Testis (tissue), 3 donors: ENCODE data around the gene INPP4A. TPM values are rescaled to one million over a fixed set of nuclear protein-coding genes. Genes with fewer than 3 reads are reported as not detected.

ENCODE experiments used
- DNase-seq: peaks from one replicate; pipeline ENCODE4 v3.0.0-alpha.2; 2019
- H3K27ac ChIP-seq, 2 donors: fragments of 200-600 bp; sonication (generic); one replicate each; pipeline ENCODE4 v1.5.1; 2019
- H3K27me3 ChIP-seq: fragments of 200-600 bp; sonication (generic); one replicate; pipeline ENCODE4 v1.5.1; 2019
- H3K36me3 ChIP-seq: fragments of 200-600 bp; sonication (generic); one replicate; pipeline ENCODE4 v1.5.1; 2017; ENCODE audit warnings: low read depth; ENCODE audit errors: missing control alignments
- H3K4me1 ChIP-seq: fragments of 200-600 bp; sonication (generic); one replicate; pipeline ENCODE4 v1.5.1; 2019
- H3K4me3 ChIP-seq, 2 donors: fragments of 200-600 bp; sonication (generic); one replicate each; pipeline ENCODE4 v1.5.1; 2017 to 2019
- H3K9me3 ChIP-seq: fragments of 200-600 bp; sonication (generic); one replicate; pipeline ENCODE4 v1.5.1; 2017
- POLR2A ChIP-seq: fragments of 450-650 bp; IDR thresholded peaks from one replicate; pipeline ENCODE4 v1.6.1; 2017; ENCODE audit warnings: antibody characterized with exemption, mild to moderate bottlenecking, moderate library complexity
- WGBS, 2 donors: methylation state at CpG; one replicate each; pipeline ENCODE4 v1.1.5; 2018; 5-methylcytosine and 5-hydroxymethylcytosine counted together
- intact Hi-C: fragments of 100-400 bp; cut with DNase I; formaldehyde crosslinking; loops from one replicate; pipeline ENCODE4 v1.15.1; 2023; ENCODE audit warnings: low total_unique reads
- polyA plus RNA-seq: library from polyadenylated mRNA; stranded (reverse); fragments of 350-450 nt; fragmentation: Illumina TruSeq; extraction: RNeasy Lipid Tissue Mini Kit (QIAGEN cat#74804); gene quantifications from one replicate; pipeline ENCODE4 v1.2.3, GENCODE V29; 2014; ENCODE audit warnings: low read depth, low replicate concordance; ENCODE audit not compliant: insufficient read depth
- total RNA-seq, 2 donors: library from RNA; depleted of rRNA; stranded (reverse); fragments of >200 nt; gene quantifications; one replicate each; pipeline ENCODE4 v1.2.3, GENCODE V29; 2016
- TF ChIP-seq, protein P1 (sequence below), 3 experiments: fragments of 450-650 bp in 2 of 3; fragments of 200-600 bp in 1 of 3; sonication (generic) in 1 of 3; IDR thresholded peaks; one replicate each; pipeline ENCODE4 v1.5.1; 2016 to 2019; ENCODE audit warnings: antibody characterized with exemption in 3 of 3, mild to moderate bottlenecking in 2 of 3, moderate library complexity in 1 of 3

INPP4A gene
- total and polyA plus RNA-seq, 3 donors from 2014 or later, result 13.3 to 42.9 (median 35.6) TPM

- no peaks in the 10 kb centered on the region for H3K4me1 ChIP-seq
- 85 to 93% methylated on average over 6 of the region's 6 CpGs for WGBS, 2 donors
- no peaks in the 10 kb centered on the region for H3K36me3 ChIP-seq
- intact Hi-C loops, result no loop called here
- TF ChIP-seq, protein P1, sequence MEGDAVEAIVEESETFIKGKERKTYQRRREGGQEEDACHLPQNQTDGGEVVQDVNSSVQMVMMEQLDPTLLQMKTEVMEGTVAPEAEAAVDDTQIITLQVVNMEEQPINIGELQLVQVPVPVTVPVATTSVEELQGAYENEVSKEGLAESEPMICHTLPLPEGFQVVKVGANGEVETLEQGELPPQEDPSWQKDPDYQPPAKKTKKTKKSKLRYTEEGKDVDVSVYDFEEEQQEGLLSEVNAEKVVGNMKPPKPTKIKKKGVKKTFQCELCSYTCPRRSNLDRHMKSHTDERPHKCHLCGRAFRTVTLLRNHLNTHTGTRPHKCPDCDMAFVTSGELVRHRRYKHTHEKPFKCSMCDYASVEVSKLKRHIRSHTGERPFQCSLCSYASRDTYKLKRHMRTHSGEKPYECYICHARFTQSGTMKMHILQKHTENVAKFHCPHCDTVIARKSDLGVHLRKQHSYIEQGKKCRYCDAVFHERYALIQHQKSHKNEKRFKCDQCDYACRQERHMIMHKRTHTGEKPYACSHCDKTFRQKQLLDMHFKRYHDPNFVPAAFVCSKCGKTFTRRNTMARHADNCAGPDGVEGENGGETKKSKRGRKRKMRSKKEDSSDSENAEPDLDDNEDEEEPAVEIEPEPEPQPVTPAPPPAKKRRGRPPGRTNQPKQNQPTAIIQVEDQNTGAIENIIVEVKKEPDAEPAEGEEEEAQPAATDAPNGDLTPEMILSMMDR (IDR thresholded peaks at IDR 0.05), result no peak
- TF ChIP-seq POLR2A, result no peak
- DNase-seq, result no peak
- H3K27ac ChIP-seq, result no peak overlapping the region
- no peaks in the 10 kb centered on the region for H3K27me3 ChIP-seq
- H3K9me3 ChIP-seq, result no peaks in the 10 kb centered on the region
- no peak overlapping the region for H3K4me3 ChIP-seq
These were observed 106.7 kb downstream of the INPP4A start for GRCh38 chr2:98551316-98551715.

- WGBS, 2 donors, result 81 to 99% methylated on average over 3 to 7 of the region's 7 CpGs
- H3K27ac ChIP-seq, result no peak overlapping the region
- no peak overlapping the region for H3K4me3 ChIP-seq
- H3K36me3 ChIP-seq, result no peaks in the 10 kb centered on the region
- H3K27me3 ChIP-seq, result no peaks in the 10 kb centered on the region
- no peaks in the 10 kb centered on the region for H3K9me3 ChIP-seq
- intact Hi-C loops, result no loop called here
- H3K4me1 ChIP-seq, result no peaks in the 10 kb centered on the region
- TF ChIP-seq POLR2A, result no peak
- TF ChIP-seq, protein P1 (IDR thresholded peaks at IDR 0.05), result no peak
- DNase-seq, result no peak
These were observed 108.0 kb downstream of the INPP4A start for GRCh38 chr2:98552499-98553179.

DNA sequence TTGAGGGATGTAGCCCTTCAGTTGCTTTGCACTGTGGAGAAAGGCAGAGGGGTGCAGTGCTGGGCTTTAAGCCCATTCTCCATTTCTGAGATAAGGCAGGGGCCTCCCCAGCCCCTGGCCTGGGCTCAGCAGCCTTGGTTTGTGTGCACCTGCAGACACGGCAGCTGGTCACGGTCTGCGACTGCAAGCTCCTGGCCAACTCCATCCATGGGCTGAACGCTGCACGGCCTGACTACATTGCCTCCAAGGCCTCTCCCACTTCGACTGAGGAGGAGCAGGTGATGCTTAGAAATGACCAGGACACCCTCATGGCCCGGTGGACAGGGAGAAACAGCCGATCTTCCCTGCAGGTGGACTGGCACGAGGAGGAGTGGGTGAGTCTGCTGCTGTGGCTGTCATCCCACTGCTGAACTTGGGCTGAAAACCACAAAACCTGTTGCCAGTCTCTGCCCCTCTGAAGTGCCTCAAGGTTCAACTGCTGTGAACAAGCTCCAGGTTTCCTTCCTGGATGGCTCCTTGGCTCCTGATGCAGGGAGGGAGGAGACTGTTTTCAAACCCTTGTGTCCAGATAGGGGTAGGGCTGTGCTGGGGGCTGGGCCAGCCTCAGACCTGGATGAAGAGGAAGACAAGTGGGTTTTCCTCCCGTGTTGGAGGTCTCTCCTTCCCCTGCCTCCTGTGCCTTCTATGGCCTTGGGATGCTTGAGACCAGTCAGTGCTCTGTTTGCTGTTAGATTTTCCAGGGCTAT, 109.6 kb downstream of the INPP4A start:
- Histone ChIP-seq H3K9me3 (no peaks in the 10 kb centered on the region), H3K36me3 (no peaks in the 10 kb centered on the region), H3K27ac (no peak overlapping the region), H3K27me3 (no peaks in the 10 kb centered on the region), H3K4me3 (no peak overlapping the region), H3K4me1 (no peaks in the 10 kb centered on the region)
- no peak for TF ChIP-seq POLR2A
- TF ChIP-seq, protein P1 (IDR thresholded peaks at IDR 0.05), result no peak
- intact Hi-C loops, result no loop called here
- DNase-seq, result no peak
- 86 to 94% methylated on average over 7 to 10 of the region's 10 CpGs for WGBS, 2 donors

GRCh38 chr2:98555696-98556095, 111.0 kb downstream of the INPP4A start:
- no peaks in the 10 kb centered on the region for H3K9me3 ChIP-seq
- DNase-seq, result no peak
- intact Hi-C loops, result no loop called here
- no peak for TF ChIP-seq POLR2A
- TF ChIP-seq, protein P1 (IDR thresholded peaks at IDR 0.05), result no peak
- no peaks in the 10 kb centered on the region for H3K4me1 ChIP-seq
- no peaks in the 10 kb centered on the region for H3K27me3 ChIP-seq
- WGBS, 2 donors, result 89 to 93% methylated on average over 8 of the region's 8 CpGs
- H3K36me3 ChIP-seq, result no peaks in the 10 kb centered on the region
- H3K27ac ChIP-seq, result no peak overlapping the region
- H3K4me3 ChIP-seq, result no peak overlapping the region
